ENCODE measurements around the gene IGSF3. TPM values are rescaled to one million over a fixed set of nuclear protein-coding genes. Genes with fewer than 3 reads are reported as not detected.
A peak's percentile ranks its signal among the peaks of the same experiment; 100 is the strongest.

IGSF3 gene
- total and polyA plus RNA-seq, 2 experiments from 2014 or later: 7.3 to 37.8 TPM

DNA sequence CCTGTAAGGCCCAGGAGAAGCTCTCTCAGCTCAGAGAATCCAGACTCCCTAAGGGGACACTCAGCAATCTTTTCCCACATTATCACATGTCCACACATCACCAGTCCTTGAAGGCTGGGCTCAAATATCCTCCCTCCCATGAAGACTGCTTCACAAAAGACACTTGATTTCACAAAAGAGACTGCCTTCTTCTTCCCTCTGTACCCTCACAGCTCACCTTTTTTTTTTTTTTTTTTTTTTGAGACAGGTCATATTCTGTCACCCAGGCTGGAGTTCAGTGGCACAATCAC is 98.2 kb downstream of the IGSF3 start:
- peaks cover 14% of the 10 kb centered on the region for H3K27me3 Mint-ChIP-seq (ENCODE audit: insufficient read depth, low read depth, poor library complexity)
- H3F3A ChIP-seq (replicated peaks; ENCODE audit: low read depth): no peaks in the 10 kb centered on the region; the same call in 1 of the 2 replicates
- peaks cover 18% of the 10 kb centered on the region for H3K4me1 ChIP-seq (ENCODE audit: insufficient read depth)
- no peaks in the 10 kb centered on the region for H4K20me1 ChIP-seq (replicated peaks; ENCODE audit: insufficient read depth)
- H3K27me3 ChIP-seq (ENCODE audit: insufficient read depth): peaks cover 8% of the 10 kb centered on the region
- H3K36me3 Mint-ChIP-seq (ENCODE audit: low read depth): peaks cover 6% of the 10 kb centered on the region; the same call in 2 of the 3 replicates
- H3K9me3 Mint-ChIP-seq: peaks cover under 1% of the 10 kb centered on the region; the same call in 2 of the 3 replicates
- 0 out of 3 replicates have a peak overlapping the region, but pooled peaks have one; percentile 11 for H3K4me3 Mint-ChIP-seq
- peaks cover 6% of the 10 kb centered on the region; the same call in 1 of the 2 replicates for H3K79me2 ChIP-seq (replicated peaks; ENCODE audit: insufficient read depth)
- H3K4me3 ChIP-seq: peak overlapping the region; percentile 90; the same call in 1 of the 2 replicates
- H3K4me2 ChIP-seq: no peak overlapping the region
- H3K4me1 Mint-ChIP-seq: peaks cover 30% of the 10 kb centered on the region
- DNase-seq (ENCODE audit: low spot score) (no peak), ATAC-seq (no peak)
- H3K27ac ChIP-seq (ENCODE audit: low read depth): no peak overlapping the region
- TF ChIP-seq ZNF462 (CRISPR knock-in tag; IDR thresholded peaks at IDR 0.05) (no peak), POLR2AphosphoS5 (IDR thresholded peaks at IDR 0.05; ENCODE audit: low read depth) (no peak), ZNF331 (CRISPR knock-in tag; IDR thresholded peaks at IDR 0.05; ENCODE audit: low read depth) (no peak), EZH2 (IDR thresholded peaks at IDR 0.05; ENCODE audit: low read depth, unreplicated experiment) (no peak), NANOG (IDR thresholded peaks at IDR 0.05; ENCODE audit: borderline replicate concordance) (no peak), ZNF114 (CRISPR knock-in tag; IDR thresholded peaks at IDR 0.05) (no peak), CREB1 (CRISPR knock-in tag; IDR thresholded peaks at IDR 0.05; ENCODE audit: low read depth) (no peak), STAT1 (IDR thresholded peaks at IDR 0.05; ENCODE audit: unreplicated experiment) (no peak), JUNB (IDR thresholded peaks at IDR 0.05; ENCODE audit: unreplicated experiment) (no peak), EZH2phosphoT487 (IDR thresholded peaks at IDR 0.05; ENCODE audit: unreplicated experiment) (no peak)
- TF ChIP-seq, protein P1, sequence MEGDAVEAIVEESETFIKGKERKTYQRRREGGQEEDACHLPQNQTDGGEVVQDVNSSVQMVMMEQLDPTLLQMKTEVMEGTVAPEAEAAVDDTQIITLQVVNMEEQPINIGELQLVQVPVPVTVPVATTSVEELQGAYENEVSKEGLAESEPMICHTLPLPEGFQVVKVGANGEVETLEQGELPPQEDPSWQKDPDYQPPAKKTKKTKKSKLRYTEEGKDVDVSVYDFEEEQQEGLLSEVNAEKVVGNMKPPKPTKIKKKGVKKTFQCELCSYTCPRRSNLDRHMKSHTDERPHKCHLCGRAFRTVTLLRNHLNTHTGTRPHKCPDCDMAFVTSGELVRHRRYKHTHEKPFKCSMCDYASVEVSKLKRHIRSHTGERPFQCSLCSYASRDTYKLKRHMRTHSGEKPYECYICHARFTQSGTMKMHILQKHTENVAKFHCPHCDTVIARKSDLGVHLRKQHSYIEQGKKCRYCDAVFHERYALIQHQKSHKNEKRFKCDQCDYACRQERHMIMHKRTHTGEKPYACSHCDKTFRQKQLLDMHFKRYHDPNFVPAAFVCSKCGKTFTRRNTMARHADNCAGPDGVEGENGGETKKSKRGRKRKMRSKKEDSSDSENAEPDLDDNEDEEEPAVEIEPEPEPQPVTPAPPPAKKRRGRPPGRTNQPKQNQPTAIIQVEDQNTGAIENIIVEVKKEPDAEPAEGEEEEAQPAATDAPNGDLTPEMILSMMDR (conservative IDR thresholded peaks at IDR 0.05; ENCODE audit: low read depth in 2 of 2): no peak
- TF ChIP-seq, protein P2, sequence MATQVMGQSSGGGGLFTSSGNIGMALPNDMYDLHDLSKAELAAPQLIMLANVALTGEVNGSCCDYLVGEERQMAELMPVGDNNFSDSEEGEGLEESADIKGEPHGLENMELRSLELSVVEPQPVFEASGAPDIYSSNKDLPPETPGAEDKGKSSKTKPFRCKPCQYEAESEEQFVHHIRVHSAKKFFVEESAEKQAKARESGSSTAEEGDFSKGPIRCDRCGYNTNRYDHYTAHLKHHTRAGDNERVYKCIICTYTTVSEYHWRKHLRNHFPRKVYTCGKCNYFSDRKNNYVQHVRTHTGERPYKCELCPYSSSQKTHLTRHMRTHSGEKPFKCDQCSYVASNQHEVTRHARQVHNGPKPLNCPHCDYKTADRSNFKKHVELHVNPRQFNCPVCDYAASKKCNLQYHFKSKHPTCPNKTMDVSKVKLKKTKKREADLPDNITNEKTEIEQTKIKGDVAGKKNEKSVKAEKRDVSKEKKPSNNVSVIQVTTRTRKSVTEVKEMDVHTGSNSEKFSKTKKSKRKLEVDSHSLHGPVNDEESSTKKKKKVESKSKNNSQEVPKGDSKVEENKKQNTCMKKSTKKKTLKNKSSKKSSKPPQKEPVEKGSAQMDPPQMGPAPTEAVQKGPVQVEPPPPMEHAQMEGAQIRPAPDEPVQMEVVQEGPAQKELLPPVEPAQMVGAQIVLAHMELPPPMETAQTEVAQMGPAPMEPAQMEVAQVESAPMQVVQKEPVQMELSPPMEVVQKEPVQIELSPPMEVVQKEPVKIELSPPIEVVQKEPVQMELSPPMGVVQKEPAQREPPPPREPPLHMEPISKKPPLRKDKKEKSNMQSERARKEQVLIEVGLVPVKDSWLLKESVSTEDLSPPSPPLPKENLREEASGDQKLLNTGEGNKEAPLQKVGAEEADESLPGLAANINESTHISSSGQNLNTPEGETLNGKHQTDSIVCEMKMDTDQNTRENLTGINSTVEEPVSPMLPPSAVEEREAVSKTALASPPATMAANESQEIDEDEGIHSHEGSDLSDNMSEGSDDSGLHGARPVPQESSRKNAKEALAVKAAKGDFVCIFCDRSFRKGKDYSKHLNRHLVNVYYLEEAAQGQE (IDR thresholded peaks at IDR 0.05; ENCODE audit: unreplicated experiment): no peak
- TF ChIP-seq, protein P3, sequence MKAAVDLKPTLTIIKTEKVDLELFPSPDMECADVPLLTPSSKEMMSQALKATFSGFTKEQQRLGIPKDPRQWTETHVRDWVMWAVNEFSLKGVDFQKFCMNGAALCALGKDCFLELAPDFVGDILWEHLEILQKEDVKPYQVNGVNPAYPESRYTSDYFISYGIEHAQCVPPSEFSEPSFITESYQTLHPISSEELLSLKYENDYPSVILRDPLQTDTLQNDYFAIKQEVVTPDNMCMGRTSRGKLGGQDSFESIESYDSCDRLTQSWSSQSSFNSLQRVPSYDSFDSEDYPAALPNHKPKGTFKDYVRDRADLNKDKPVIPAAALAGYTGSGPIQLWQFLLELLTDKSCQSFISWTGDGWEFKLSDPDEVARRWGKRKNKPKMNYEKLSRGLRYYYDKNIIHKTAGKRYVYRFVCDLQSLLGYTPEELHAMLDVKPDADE (IDR thresholded peaks at IDR 0.05): no peak
- H2AFZ ChIP-seq: no peak overlapping the region
- no peak overlapping the region for H3K27ac Mint-ChIP-seq
- H3K36me3 ChIP-seq (ENCODE audit: insufficient read depth): no peaks in the 10 kb centered on the region
- no peaks in the 10 kb centered on the region for H3K9me2 ChIP-seq (ENCODE audit: insufficient read depth)
